Stomach (tissue), 19 donors: ENCODE data around the gene NUDT1. TPM values are rescaled to one million over a fixed set of nuclear protein-coding genes. Genes with fewer than 3 reads are reported as not detected.

ENCODE experiments used
- DNase-seq, 2 donors: peaks; one replicate each; pipeline versions ENCODE4 v3.0.0 to v3.0.0-alpha.2; 2013 to 2019
- H3K27ac ChIP-seq, 5 donors: fragments of 200-600 bp in 4 of 5; sonication (generic) in 4 of 5; one replicate each; pipeline ENCODE4 v1.5.1; 2013 to 2019; ENCODE audit warnings: mild to moderate bottlenecking in 1 of 5, moderate library complexity in 1 of 5
- H3K27me3 ChIP-seq, 3 donors: fragments of 200-600 bp; sonication (generic); one replicate each; pipeline ENCODE4 v1.5.1; 2017 to 2019; ENCODE audit warnings: mixed run types in 1 of 3
- H3K36me3 ChIP-seq, 4 donors: fragments of 200-600 bp; sonication (generic); 1 replicate in 3 of 4; 2 replicates in 1 of 4; pipeline ENCODE4 v1.5.1; 2016 to 2019
- H3K4me1 ChIP-seq, 4 donors: fragments of 200-600 bp; sonication (generic); one replicate each; pipeline ENCODE4 v1.5.1; 2016 to 2019
- H3K4me3 ChIP-seq, 4 donors: fragments of 200-600 bp; sonication (generic) in 3 of 4; one replicate each; pipeline ENCODE4 v1.5.1; 2016 to 2019; ENCODE audit warnings: mild to moderate bottlenecking in 1 of 4
- H3K9me3 ChIP-seq, 4 donors: fragments of 200-600 bp; sonication (generic); one replicate each; pipeline ENCODE4 v1.5.1; 2016 to 2019
- EP300 ChIP-seq: sonication (generic); formaldehyde crosslinking; IDR thresholded peaks from one replicate; pipeline ENCODE4 v1.6.1; 2017; ENCODE audit warnings: antibody characterized with exemption
- POLR2A ChIP-seq, 4 donors: fragments of 450-650 bp; IDR thresholded peaks; one replicate each; pipeline ENCODE4 v1.6.1; 2016; ENCODE audit warnings: antibody characterized with exemption in 4 of 4, control low read depth in 2 of 4, mild to moderate bottlenecking in 1 of 4, moderate library complexity in 1 of 4
- POLR2AphosphoS5 ChIP-seq, 3 donors: sonication (generic); formaldehyde crosslinking; IDR thresholded peaks; one replicate each; pipeline ENCODE4 v1.6.1; 2016; ENCODE audit warnings: antibody characterized with exemption in 3 of 3
- WGBS, 5 donors: extraction: QIAGEN DNeasy Blood & Tissue Kit in 3 of 5; methylation state at CpG; one replicate each; pipeline versions ENCODE4 v1.1.5 to v1.1.7; 2013 to 2018; 5-methylcytosine and 5-hydroxymethylcytosine counted together
- intact Hi-C: fragments of 100-400 bp; cut with DNase I; formaldehyde crosslinking; loops from one replicate; pipeline ENCODE4 v1.15.1; 2023; ENCODE audit warnings: low total_unique reads
- long read RNA-seq, 10 donors: transcript quantifications; one replicate each; lab custom pipeline, GENCODE V29; 2026
- polyA plus RNA-seq, 3 donors: library from polyadenylated mRNA; stranded (reverse); fragments of 200-250 nt; gene quantifications; one replicate each; pipeline ENCODE4 v1.2.3, GENCODE V29; 2013
- total RNA-seq, 5 donors: library from RNA; depleted of rRNA; stranded (reverse); fragments of >200 nt; gene quantifications; one replicate each; pipeline versions ENCODE4 v1.1.0 to v1.2.3, GENCODE V29; 2014 to 2016
- TF ChIP-seq, protein P1 (sequence below), 7 experiments: fragments of 450-650 bp in 4 of 7; fragments of 200-600 bp in 3 of 7; sonication (generic) in 3 of 7; IDR thresholded peaks; one replicate each; pipeline ENCODE4 v1.5.1; 2016 to 2019; ENCODE audit warnings: antibody characterized with exemption in 7 of 7, control low read depth in 2 of 7, mild to moderate bottlenecking in 1 of 7
- donor health status: healthy with polysubstance abuse.
- donor health status: Bipolar disorder and iron deficiency.
- donor health status: healthy.

The NUDT1 gene
- 1 to 10 TPM in 3 of 5 donors, not detected in 2; 4.6 to 8.1 (median 6.2) TPM for total RNA-seq
- polyA plus RNA-seq, result 10 to 100 TPM; 15.9 to 37.1 (median 28.6) TPM
- long read RNA-seq, donor 1, partial matches to known transcripts, result 0 of 3 reads
- long read RNA-seq, donor 1, other reads (novel, unspliced or antisense), result 0 of 3 reads
- long read RNA-seq, donor 2, partial matches to known transcripts, result 0 of 5 reads
- long read RNA-seq, donor 2, other reads (novel, unspliced or antisense), result 0 of 5 reads
- long read RNA-seq, donor 3, partial matches to known transcripts, result 0 of 2 reads
- long read RNA-seq, donor 3, other reads (novel, unspliced or antisense), result 0 of 2 reads
- long read RNA-seq, donor 4, result 0 reads
- long read RNA-seq, donor 5, transcript NUDT1-203 (4 exons, 662 nt), result major isoform, 7 of 11 reads
- long read RNA-seq, donor 5, partial matches to known transcripts, result 0 of 11 reads
- long read RNA-seq, donor 5, other reads (novel, unspliced or antisense), result 0 of 11 reads
- long read RNA-seq, donor 6, transcript NUDT1-206 (3 exons, 714 nt), result major isoform, 8 of 17 reads
- long read RNA-seq, donor 6, transcript NUDT1-203 (4 exons, 662 nt), result major isoform, 8 of 17 reads
- long read RNA-seq, donor 6, partial matches to known transcripts, result 0 of 17 reads
- long read RNA-seq, donor 6, other reads (novel, unspliced or antisense), result 0 of 17 reads
- long read RNA-seq, donor 7, transcript NUDT1-206 (3 exons, 714 nt), result major isoform, 7 of 9 reads
- long read RNA-seq, donor 7, partial matches to known transcripts, result 0 of 9 reads
- long read RNA-seq, donor 7, other reads (novel, unspliced or antisense), result 0 of 9 reads
- long read RNA-seq, donor 8, partial matches to known transcripts, result 0 of 4 reads
- long read RNA-seq, donor 8, other reads (novel, unspliced or antisense), result 0 of 4 reads
- long read RNA-seq, donor 9, partial matches to known transcripts, result 0 of 3 reads
- long read RNA-seq, donor 9, other reads (novel, unspliced or antisense), result 0 of 3 reads
- long read RNA-seq, donor 10, partial matches to known transcripts, result 0 of 2 reads
- long read RNA-seq, donor 10, other reads (novel, unspliced or antisense), result 0 of 2 reads

DNA sequence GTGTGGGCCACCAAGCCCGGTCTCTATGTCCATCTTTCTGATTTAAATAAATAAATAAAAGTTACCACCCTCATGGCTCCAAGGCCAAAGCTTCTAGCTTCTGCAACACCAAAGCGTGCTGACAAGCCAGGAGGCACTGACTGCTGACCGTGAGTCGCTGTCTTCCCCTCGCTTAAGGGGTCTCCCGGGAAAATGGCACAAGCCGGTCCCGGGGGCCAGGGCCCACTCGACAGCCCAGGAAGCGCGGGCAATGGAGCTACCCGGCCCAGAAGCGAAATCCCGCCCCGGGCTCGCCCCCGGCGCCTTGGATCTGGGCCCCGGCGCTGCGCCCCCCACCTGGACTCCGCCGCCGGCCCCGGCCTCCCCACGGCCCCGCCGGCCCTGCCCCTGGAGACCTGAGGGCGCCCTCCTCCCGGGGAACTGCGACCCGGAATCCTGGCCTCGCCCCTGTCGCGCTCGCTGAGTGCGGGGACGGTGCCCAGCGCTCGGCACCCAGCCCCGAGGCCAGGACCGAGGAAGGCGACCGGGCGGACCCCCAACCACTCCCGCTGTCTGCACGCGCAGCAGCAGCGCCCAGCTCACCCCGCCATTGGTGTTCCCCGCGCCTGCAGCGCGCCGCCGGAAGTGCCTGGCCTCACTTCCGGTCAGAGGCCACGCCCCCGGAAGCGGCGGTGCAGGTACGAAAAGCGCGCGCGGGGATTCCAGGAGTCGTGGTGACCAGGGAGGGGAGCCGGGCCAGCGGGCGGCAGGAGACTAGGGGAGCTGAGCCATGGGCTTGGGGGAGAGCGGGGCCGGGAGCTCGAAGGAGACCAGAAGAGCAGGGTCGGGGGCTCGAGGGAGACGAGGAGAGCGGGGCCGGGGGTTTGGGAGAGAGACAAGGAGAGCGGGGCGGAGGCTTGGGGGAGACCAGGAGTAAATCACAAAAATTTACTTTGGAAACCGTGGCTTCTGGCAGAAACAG is at the start of gene NUDT1, which contains the start of gene MRM2:
TSS of gene NUDT1 (plus strand) at position 647 of the 961 bp plus-strand sequence. CDS start 2,349 bp downstream, outside the sequence.
TSS of gene MRM2 (minus strand) at position 626 of the 961 bp plus-strand sequence. CDS start at position 590, 36 bp downstream.
- Histone ChIP-seq H3K4me3 (peak within 1 kb of the TSS; percentile 69 to 100 (median 98)), H3K27ac (peak within 1 kb of the TSS; percentile 65 to 91 (median 78)), H3K27me3 (no peaks in the 10 kb centered on the region), H3K9me3 (no peaks in the 10 kb centered on the region), H3K4me1 (peaks cover 18 to 37% (median 27%) of the 10 kb centered on the region in 4 donors), H3K36me3 (peaks cover 14 to 32% (median 28%) of the 10 kb centered on the region in 4 donors)
- peak; percentile 90 to 95 for DNase-seq
- WGBS, 5 donors, result 1 to 3% (median 1%) methylated on average over 25 to 81 of the region's 81 CpGs
- intact Hi-C loops, result loop anchor here (10.0 kb wide), 1 partner anchor 103 kb away; no protein-coding TSS in a partner anchor
- TF ChIP-seq EP300 (no peak), POLR2A (IDR thresholded peaks at IDR 0.05) (no peak), POLR2AphosphoS5 (IDR thresholded peaks at IDR 0.05) (peak in 2 of 3 donors; percentile 72 to 89)
- TF ChIP-seq, protein P1, sequence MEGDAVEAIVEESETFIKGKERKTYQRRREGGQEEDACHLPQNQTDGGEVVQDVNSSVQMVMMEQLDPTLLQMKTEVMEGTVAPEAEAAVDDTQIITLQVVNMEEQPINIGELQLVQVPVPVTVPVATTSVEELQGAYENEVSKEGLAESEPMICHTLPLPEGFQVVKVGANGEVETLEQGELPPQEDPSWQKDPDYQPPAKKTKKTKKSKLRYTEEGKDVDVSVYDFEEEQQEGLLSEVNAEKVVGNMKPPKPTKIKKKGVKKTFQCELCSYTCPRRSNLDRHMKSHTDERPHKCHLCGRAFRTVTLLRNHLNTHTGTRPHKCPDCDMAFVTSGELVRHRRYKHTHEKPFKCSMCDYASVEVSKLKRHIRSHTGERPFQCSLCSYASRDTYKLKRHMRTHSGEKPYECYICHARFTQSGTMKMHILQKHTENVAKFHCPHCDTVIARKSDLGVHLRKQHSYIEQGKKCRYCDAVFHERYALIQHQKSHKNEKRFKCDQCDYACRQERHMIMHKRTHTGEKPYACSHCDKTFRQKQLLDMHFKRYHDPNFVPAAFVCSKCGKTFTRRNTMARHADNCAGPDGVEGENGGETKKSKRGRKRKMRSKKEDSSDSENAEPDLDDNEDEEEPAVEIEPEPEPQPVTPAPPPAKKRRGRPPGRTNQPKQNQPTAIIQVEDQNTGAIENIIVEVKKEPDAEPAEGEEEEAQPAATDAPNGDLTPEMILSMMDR (IDR thresholded peaks at IDR 0.05), result no peak

GRCh38 chr7:2192831-2193534 is 49.0 kb upstream of the NUDT1 start:
- H3K9me3 ChIP-seq, result peaks cover 0 to 21% (median 5%) of the 10 kb centered on the region in 4 donors
- no peaks in the 10 kb centered on the region for H3K27me3 ChIP-seq
- H3K4me3 ChIP-seq, result no peak overlapping the region
- DNase-seq, result peak; percentile 28 to 29
- no peaks in the 10 kb centered on the region for H3K4me1 ChIP-seq
- H3K36me3 ChIP-seq, result peaks cover 0 to 52% (median 20%) of the 10 kb centered on the region in 4 donors
- peak overlapping the region in 2 of 5 donors; percentile 7 to 18 for H3K27ac ChIP-seq
- WGBS, 5 donors, result 44 to 74% (median 63%) methylated on average over 18 of the region's 18 CpGs
- intact Hi-C loops, result no loop called here
- TF ChIP-seq POLR2AphosphoS5 (IDR thresholded peaks at IDR 0.05) (no peak), EP300 (no peak), POLR2A (IDR thresholded peaks at IDR 0.05) (no peak)
- TF ChIP-seq, protein P1 (IDR thresholded peaks at IDR 0.05), result no peak

DNA sequence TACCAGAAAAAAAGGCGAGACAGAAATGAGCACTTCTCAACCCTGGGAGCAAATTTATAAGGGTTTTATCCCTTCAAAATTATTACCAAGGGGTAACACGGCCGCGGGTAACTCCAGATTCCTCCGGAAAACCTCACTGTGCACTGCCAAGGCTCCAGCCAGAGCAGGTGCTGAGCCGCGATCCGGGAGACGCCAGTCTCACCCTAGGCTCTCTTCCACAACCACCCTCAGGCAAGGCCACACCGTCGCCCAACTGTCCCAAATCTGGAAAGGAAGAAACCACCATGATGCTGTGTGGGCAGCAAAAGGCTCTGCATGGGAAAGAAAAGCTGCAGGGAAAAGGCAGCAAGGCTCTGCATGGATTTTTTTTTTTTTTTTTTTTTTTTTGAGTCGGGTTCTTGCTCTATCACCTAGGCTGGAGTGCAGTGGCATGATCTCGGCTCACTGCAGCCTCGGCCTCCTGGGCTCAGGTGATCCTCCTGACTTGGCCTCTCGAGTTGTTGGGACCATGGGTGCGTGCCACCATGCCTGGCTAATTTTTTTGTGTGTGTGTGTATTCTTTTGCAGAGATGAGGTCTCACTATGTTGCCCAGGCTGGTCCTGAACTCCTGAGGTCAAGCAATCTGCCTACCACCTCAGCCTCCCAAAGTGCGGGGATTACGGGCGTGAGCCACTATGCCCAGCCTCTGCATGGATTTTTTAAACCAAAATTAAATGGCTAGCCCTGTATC is 48.3 kb upstream of the NUDT1 start:
- peaks cover 0 to 55% (median 24%) of the 10 kb centered on the region in 4 donors for H3K36me3 ChIP-seq
- intact Hi-C loops, result no loop called here
- H3K9me3 ChIP-seq, result peaks cover 0 to 20% (median 5%) of the 10 kb centered on the region in 4 donors
- H3K27me3 ChIP-seq, result no peaks in the 10 kb centered on the region
- 89 to 92% (median 90%) methylated on average over 19 of the region's 19 CpGs for WGBS, 5 donors
- no peak overlapping the region for H3K4me3 ChIP-seq
- no peaks in the 10 kb centered on the region for H3K4me1 ChIP-seq
- TF ChIP-seq, protein P1 (IDR thresholded peaks at IDR 0.05), result no peak
- TF ChIP-seq EP300 (no peak), POLR2AphosphoS5 (IDR thresholded peaks at IDR 0.05) (no peak), POLR2A (IDR thresholded peaks at IDR 0.05) (no peak)
- H3K27ac ChIP-seq, result peak overlapping the region in 1 of 5 donors; percentile 7
- DNase-seq, result peak in 1 of 2 donors; percentile 13
